Stimulated activated naive CD8-positive, alpha-beta T cell treated with anti-CD3 and anti-CD28 coated beads, Interleukin-15, amount 100 ng/mL, for 72 hours (primary cell): Measurements from ENCODE around the gene MARK2.

ENCODE experiments used
- ATAC-seq: fragments of 150-1000 bp; cut with Tn5 transposase; 2 replicates; pipeline ENCODE4 v1.10.0; 2021; ENCODE audit warnings: mild to moderate bottlenecking, moderate library complexity
- DNase-seq, 2 donors: peaks; one replicate each; pipeline ENCODE4 v3.0.0; 2021 to 2022
- H3K27ac Mint-ChIP-seq, 2 donors: one replicate each; pipeline ENCODE4 v1.8.0; 2022; ENCODE audit warnings: mild to moderate bottlenecking in 2 of 2, mixed read lengths in 2 of 2, moderate library complexity in 2 of 2
- H3K27me3 Mint-ChIP-seq: one replicate; pipeline ENCODE4 v1.8.0; 2022; ENCODE audit warnings: mixed read lengths
- H3K4me1 Mint-ChIP-seq: one replicate; pipeline ENCODE4 v1.8.0; 2022; ENCODE audit warnings: mild to moderate bottlenecking, mixed read lengths
- H3K4me3 Mint-ChIP-seq, 2 donors: one replicate each; pipeline ENCODE4 v1.8.0; 2022; ENCODE audit warnings: mild to moderate bottlenecking in 2 of 2, mixed read lengths in 2 of 2, moderate library complexity in 1 of 2
- H3K9me3 Mint-ChIP-seq, 2 donors: one replicate each; pipeline ENCODE4 v1.8.0; 2022; ENCODE audit warnings: mixed read lengths in 2 of 2

The MARK2 gene

GRCh38 chr11:63929616-63930015 lies 90.7 kb downstream of the MARK2 start:
- Mint-ChIP-seq H3K27ac (no peak overlapping the region), H3K4me3 (no peak overlapping the region), H3K4me1 (no peaks in the 10 kb centered on the region), H3K27me3 (no peaks in the 10 kb centered on the region), H3K9me3 (no peaks in the 10 kb centered on the region)
- DNase-seq = no peak
- ATAC-seq = no peak

DNA sequence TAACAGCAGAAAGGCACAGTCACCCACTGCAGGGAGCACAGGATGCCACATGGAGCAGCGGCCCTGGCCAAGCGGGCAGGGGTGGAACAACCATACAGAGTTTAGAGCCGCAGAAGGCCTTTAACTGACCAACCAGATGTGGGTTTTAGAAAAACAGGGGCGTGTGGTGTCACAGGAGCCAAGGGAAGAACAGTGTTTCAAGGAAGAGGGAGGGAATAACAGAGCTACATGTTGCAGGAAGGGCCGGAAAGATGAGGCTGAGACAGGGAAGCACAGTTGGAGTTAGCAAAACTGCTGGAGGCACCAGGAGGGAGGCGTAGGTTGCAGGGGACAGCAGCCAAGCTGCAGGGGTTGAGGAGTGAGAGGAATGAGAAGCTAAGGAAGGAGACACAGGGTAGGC lies 92.1 kb downstream of the MARK2 start:
- DNase-seq = no peak
- Mint-ChIP-seq H3K4me3 (no peak overlapping the region), H3K4me1 (no peaks in the 10 kb centered on the region), H3K27ac (peak overlapping the region in 1 of 2 donors; percentile 87), H3K27me3 (no peaks in the 10 kb centered on the region), H3K9me3 (no peaks in the 10 kb centered on the region)
- no peak for ATAC-seq

- Mint-ChIP-seq H3K27me3 (no peaks in the 10 kb centered on the region), H3K4me3 (no peak overlapping the region), H3K9me3 (no peaks in the 10 kb centered on the region), H3K27ac (no peak overlapping the region), H3K4me1 (no peaks in the 10 kb centered on the region)
- ATAC-seq (no peak), DNase-seq (no peak)
Observed at GRCh38 chr11:63931876-63932275, 93.0 kb downstream of the MARK2 start.

DNA sequence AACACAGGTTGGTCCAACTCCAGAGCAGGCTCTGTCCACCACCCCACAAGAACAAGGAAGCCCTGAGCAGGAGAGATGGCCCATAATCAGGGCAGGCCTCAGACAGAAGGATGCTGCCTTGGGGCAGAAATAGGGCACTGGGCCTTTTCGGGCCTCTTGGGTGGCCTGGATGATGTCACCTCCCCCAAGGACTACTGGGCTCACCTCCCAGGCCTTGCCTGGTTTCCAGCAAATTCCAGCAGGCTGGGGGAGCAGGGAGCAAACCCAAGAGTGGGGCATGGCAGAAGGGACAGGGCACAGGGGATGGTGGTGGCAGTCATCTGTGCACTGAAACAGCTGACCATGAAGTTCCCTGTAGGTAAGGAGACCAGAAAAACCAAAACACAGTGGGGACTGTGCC lies 94.5 kb downstream of the MARK2 start:
- Mint-ChIP-seq H3K27me3 (no peaks in the 10 kb centered on the region), H3K27ac (peak overlapping the region in 1 of 2 donors; percentile 57), H3K4me3 (no peak overlapping the region), H3K9me3 (no peaks in the 10 kb centered on the region), H3K4me1 (peaks cover 11% of the 10 kb centered on the region)
- DNase-seq (no peak), ATAC-seq (no peak)

- H3K4me3 Mint-ChIP-seq = peak overlapping the region; percentile 85 to 100
- H3K27me3 Mint-ChIP-seq = no peaks in the 10 kb centered on the region
- peak overlapping the region; percentile 82 to 87 for H3K27ac Mint-ChIP-seq
- ATAC-seq = peak; percentile 44
- peaks cover 36% of the 10 kb centered on the region for H3K4me1 Mint-ChIP-seq
- DNase-seq = peak in 1 of 2 donors; percentile 11
- H3K9me3 Mint-ChIP-seq = no peaks in the 10 kb centered on the region
Observed at GRCh38 chr11:63937713-63938478, 99.0 kb downstream of the MARK2 start.

- ATAC-seq (peak; percentile 96), DNase-seq (peak; percentile 95 to 96)
- Mint-ChIP-seq H3K27ac (peak within 1 kb of the TSS; percentile 90 to 96), H3K27me3 (no peaks in the 10 kb centered on the region), H3K4me1 (peaks cover 36% of the 10 kb centered on the region), H3K4me3 (peak within 1 kb of the TSS; percentile 85 to 100), H3K9me3 (no peaks in the 10 kb centered on the region)
Observed at GRCh38 chr11:63938479-63939396, 99.8 kb downstream of the MARK2 start, which contains the start of gene NAA40. TSS of gene NAA40 (plus strand) at chr11:63939002. CDS start at chr11:63939097, 95 bp downstream.

GRCh38 chr11:63939397-63939891 lies 100.5 kb downstream of the MARK2 start:
- ATAC-seq = no peak

GRCh38 chr11:63940786-63941185 lies 101.9 kb downstream of the MARK2 start:
- no peaks in the 10 kb centered on the region for H3K27me3 Mint-ChIP-seq
- H3K9me3 Mint-ChIP-seq = no peaks in the 10 kb centered on the region
- peaks cover 36% of the 10 kb centered on the region for H3K4me1 Mint-ChIP-seq
- DNase-seq = no peak
- H3K27ac Mint-ChIP-seq = no peak overlapping the region
- no peak for ATAC-seq
- peak overlapping the region in 1 of 2 donors; percentile 100 for H3K4me3 Mint-ChIP-seq

More at GRCh38 chr11:63939397-63939891, 100.5 kb downstream of the MARK2 start:
- no peak for DNase-seq
- H3K4me1 Mint-ChIP-seq = peaks cover 36% of the 10 kb centered on the region
- H3K9me3 Mint-ChIP-seq = no peaks in the 10 kb centered on the region
- peak overlapping the region; percentile 85 to 100 for H3K4me3 Mint-ChIP-seq
- peak overlapping the region; percentile 90 to 96 for H3K27ac Mint-ChIP-seq
- no peaks in the 10 kb centered on the region for H3K27me3 Mint-ChIP-seq

DNA sequence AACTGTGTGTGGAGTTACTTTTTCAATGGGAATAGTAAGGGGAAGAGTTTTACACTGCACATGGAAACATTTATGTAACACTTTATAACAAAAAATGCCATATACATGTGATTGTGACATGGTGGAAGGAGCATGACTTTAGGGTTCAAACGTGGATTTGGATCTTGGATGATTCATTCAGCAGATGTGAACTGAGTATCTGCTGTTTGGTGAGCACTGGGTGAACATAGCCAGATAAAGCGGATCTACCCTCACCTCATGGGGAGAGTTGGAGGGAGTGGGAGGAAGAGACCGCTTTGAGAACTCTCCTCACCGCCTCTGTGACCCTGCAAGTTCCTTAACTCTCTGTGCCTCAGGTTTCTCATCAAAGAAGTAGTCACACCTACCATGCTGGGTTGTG lies 103.0 kb downstream of the MARK2 start:
- no peaks in the 10 kb centered on the region for H3K9me3 Mint-ChIP-seq
- H3K4me3 Mint-ChIP-seq = no peak overlapping the region
- peaks cover 36% of the 10 kb centered on the region for H3K4me1 Mint-ChIP-seq
- no peak overlapping the region for H3K27ac Mint-ChIP-seq
- no peaks in the 10 kb centered on the region for H3K27me3 Mint-ChIP-seq
- DNase-seq = no peak
- ATAC-seq = no peak

DNA sequence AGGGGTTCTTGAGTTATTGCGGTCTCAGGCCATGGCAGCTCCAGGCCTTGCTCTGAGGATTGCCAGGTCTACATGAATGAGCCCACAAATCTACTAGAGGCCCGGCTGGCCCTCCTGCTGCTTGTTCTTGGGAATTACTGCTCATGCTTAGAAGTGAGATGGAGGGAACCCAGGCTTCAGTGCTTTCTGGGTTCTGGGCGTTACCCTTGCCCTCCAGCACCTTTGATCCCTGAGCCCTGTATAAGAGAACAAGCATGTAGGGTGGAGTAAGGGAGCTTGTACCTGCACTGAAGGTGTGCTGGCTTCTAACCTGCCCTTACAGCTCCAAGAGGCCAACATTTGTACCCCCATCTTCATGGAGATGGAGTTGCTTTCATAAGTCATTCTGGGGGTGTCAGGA lies 103.9 kb downstream of the MARK2 start:
- no peak overlapping the region for H3K27ac Mint-ChIP-seq
- ATAC-seq (no peak), DNase-seq (no peak)
- H3K9me3 Mint-ChIP-seq = no peaks in the 10 kb centered on the region
- H3K4me3 Mint-ChIP-seq = no peak overlapping the region
- no peaks in the 10 kb centered on the region for H3K27me3 Mint-ChIP-seq
- H3K4me1 Mint-ChIP-seq = peaks cover 32% of the 10 kb centered on the region

DNA sequence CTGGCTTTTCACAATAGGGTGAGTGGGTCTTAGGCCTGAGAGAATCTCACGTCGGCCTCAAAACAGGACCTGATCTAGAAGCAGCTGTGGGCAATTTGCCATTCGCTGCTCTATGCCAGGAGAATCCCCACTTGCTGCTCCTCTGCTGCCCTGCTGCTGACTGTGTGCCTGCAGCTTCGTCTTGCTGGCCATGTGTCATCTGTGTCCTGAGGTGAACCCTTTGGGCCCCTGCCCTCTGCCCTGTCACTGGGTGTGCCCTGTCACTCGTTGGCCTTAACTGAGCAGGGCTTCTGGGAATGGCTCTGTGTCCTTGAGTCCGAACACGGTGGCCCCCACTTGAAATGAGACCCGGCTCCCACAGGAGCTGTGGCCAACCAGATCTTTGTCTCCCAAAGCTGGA lies 106.1 kb downstream of the MARK2 start:
- no peak for DNase-seq
- H3K4me3 Mint-ChIP-seq = no peak overlapping the region
- no peaks in the 10 kb centered on the region for H3K9me3 Mint-ChIP-seq
- no peaks in the 10 kb centered on the region for H3K27me3 Mint-ChIP-seq
- H3K4me1 Mint-ChIP-seq = peaks cover 17% of the 10 kb centered on the region
- no peak overlapping the region for H3K27ac Mint-ChIP-seq
- ATAC-seq = no peak

DNA sequence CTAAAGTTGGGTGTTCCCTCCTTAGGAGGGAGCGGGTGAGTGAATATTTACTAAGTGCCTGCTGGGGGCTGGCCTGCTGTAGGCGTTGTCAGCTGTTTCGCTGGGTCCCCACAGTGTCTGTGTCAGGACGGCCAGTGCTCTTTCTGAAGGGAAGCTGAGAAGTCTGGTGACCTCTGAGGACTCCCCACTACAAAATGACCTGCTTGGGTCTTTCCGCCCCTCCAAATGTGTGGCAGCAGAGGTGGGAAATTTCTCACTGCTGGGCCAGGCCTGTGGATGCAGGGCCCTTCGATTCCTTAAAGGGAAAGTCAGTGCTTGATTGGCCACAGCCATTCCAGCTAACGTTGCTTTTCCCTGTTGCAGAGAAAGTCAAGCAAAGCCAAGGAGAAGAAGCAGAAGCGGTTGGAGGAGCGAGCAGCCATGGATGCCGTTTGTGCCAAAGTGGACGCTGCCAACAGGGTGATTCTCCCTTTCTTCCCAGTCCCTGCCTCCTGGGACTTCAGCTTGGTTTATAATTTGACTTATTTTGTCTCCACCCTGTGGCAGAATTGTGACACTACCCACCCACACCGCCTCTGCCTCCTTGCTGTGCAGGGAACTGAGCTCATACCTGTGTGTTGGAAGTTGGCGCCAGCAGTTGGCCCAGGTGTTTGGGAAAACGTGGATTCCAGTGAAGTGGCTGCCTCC lies 106.7 kb downstream of the MARK2 start:
- no peaks in the 10 kb centered on the region for H3K27me3 Mint-ChIP-seq
- peaks cover 12% of the 10 kb centered on the region for H3K4me1 Mint-ChIP-seq
- no peak overlapping the region for H3K27ac Mint-ChIP-seq
- DNase-seq (peak; percentile 33 to 49), ATAC-seq (peak; percentile 80)
- H3K4me3 Mint-ChIP-seq = no peak overlapping the region
- no peaks in the 10 kb centered on the region for H3K9me3 Mint-ChIP-seq

- H3K4me1 Mint-ChIP-seq = peaks cover 30% of the 10 kb centered on the region
- peak; percentile 18 to 56 for DNase-seq
- no peaks in the 10 kb centered on the region for H3K9me3 Mint-ChIP-seq
- H3K27me3 Mint-ChIP-seq = no peaks in the 10 kb centered on the region
- peak overlapping the region; percentile 0 to 53 for H3K27ac Mint-ChIP-seq
- ATAC-seq = peak; percentile 98
- H3K4me3 Mint-ChIP-seq = peak overlapping the region; percentile 31 to 49
Observed at GRCh38 chr11:63951779-63952536, 113.0 kb downstream of the MARK2 start.

- no peak for DNase-seq
- no peaks in the 10 kb centered on the region for H3K9me3 Mint-ChIP-seq
- no peak for ATAC-seq
- H3K4me3 Mint-ChIP-seq = no peak overlapping the region
- H3K4me1 Mint-ChIP-seq = peaks cover 30% of the 10 kb centered on the region
- peak overlapping the region in 1 of 2 donors; percentile 0 for H3K27ac Mint-ChIP-seq
- no peaks in the 10 kb centered on the region for H3K27me3 Mint-ChIP-seq
Observed at GRCh38 chr11:63952570-63952969, 113.7 kb downstream of the MARK2 start.

GRCh38 chr11:63958008-63958407 lies 119.1 kb downstream of the MARK2 start:
- peaks cover 26% of the 10 kb centered on the region for H3K4me1 Mint-ChIP-seq
- H3K9me3 Mint-ChIP-seq = no peaks in the 10 kb centered on the region
- no peaks in the 10 kb centered on the region for H3K27me3 Mint-ChIP-seq
- no peak overlapping the region for H3K4me3 Mint-ChIP-seq
- H3K27ac Mint-ChIP-seq = no peak overlapping the region
- DNase-seq = no peak
- no peak for ATAC-seq
